GM13977 (cell line): ENCODE results near the gene HADHA.

Source experiments
- DNase-seq: peaks from one replicate; pipeline ENCODE4 v3.0.0; 2012; ENCODE audit warnings: low spot score
- in situ Hi-C: fragments of 300-500 bp; cut with MboI; formaldehyde crosslinking; loops from one replicate; pipeline ENCODE4 v1.12.0; 2022; ENCODE audit warnings: low sequenced_read_pairs, low pct_unique_long_range_greater_than_20kb, mixed read lengths, inconsistent platforms; ENCODE audit not compliant: unreplicated experiment
- TF ChIP-seq, protein P1 (sequence below): IDR thresholded peaks from 2 replicates; pipeline ENCODE4 v1.5.1; 2012; ENCODE audit warnings: mild to moderate bottlenecking, control low read depth; ENCODE audit not compliant: insufficient read depth; ENCODE audit errors: extremely low read depth, missing control alignments

The HADHA gene

DNA sequence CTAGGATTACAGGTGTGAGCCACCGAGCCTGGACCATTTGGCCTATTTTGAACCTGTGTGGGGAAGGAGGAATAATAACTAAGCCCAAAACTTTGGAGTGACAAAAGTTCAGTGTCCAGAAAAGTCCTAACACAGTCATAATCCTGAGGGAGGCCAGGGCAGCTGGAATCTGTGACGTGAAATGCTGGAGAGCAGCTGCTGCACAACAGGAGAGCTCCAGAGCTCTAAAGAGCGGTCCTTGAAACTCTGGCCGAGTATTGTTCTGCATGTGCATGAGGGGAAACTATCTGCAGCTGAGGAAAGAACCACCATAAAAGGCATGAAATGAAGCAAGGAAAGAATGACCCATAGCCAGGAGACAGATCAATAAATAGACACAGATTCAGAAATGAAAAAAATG lies 27.8 kb downstream of the HADHA start:
- TF ChIP-seq, protein P1, sequence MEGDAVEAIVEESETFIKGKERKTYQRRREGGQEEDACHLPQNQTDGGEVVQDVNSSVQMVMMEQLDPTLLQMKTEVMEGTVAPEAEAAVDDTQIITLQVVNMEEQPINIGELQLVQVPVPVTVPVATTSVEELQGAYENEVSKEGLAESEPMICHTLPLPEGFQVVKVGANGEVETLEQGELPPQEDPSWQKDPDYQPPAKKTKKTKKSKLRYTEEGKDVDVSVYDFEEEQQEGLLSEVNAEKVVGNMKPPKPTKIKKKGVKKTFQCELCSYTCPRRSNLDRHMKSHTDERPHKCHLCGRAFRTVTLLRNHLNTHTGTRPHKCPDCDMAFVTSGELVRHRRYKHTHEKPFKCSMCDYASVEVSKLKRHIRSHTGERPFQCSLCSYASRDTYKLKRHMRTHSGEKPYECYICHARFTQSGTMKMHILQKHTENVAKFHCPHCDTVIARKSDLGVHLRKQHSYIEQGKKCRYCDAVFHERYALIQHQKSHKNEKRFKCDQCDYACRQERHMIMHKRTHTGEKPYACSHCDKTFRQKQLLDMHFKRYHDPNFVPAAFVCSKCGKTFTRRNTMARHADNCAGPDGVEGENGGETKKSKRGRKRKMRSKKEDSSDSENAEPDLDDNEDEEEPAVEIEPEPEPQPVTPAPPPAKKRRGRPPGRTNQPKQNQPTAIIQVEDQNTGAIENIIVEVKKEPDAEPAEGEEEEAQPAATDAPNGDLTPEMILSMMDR: no peak
- in situ Hi-C loops: no loop called here
- DNase-seq: no peak

DNA sequence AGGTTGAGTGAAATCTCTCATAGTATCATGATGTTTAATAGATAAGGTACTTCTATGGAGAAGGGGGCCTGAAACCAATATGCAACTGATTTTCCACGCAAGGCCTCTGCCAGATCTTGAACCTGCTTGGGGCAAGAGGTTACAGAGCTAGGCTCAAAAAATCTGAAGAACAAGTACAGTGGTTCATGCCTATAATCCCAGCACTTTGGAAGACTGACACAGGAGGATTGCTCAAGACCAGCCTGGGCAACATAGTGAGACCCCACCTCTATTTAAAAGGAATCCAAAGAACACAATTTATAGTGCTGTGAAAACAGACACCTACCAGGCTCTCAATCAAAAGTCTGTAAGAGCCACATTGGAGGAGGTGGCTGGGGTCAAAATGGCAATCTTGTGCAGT lies 28.6 kb downstream of the HADHA start:
- no peak for DNase-seq
- TF ChIP-seq, protein P1: no peak
- in situ Hi-C loops: no loop called here

DNA sequence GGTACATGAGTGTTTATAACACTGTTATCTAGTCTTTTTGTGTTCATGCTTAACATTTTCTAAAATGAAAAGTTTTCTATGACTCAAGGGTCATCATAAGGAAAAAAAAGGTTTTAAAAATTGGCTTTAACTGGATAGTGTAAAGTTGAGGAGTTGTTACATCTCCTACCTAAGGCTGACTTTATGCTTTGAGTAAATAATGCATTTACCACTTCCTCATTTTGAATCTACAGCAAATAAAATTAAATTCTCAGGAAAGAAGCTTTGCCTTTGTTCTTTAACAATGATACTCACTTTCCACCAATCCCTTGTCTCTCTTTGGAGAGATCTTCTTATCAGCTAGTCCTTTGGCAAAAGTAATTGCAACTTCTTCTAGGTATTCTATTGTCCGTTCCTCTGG lies 29.7 kb downstream of the HADHA start:
- TF ChIP-seq, protein P1: no peak
- no peak for DNase-seq
- in situ Hi-C loops: no loop called here

DNA sequence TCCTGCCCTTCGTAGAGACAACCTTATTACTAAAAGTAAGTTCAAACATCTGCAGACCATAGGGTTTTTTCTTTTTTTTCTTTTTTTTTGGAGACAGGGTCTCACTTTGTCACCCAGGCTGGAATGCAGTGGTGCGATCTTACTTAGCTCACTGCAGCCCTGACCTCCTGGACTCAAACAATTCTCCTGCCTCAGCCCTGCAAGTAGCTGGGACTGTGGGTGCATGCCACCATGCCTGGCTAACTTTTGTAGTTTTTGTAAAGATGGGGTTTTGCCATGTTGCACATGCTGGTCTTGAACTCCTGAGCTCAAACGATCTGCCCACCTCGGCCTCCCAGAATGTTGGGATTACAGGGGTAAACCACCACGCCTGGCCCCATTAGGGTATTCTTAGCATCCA lies 32.4 kb downstream of the HADHA start:
- in situ Hi-C loops: no loop called here
- DNase-seq: no peak
- TF ChIP-seq, protein P1: no peak

DNA sequence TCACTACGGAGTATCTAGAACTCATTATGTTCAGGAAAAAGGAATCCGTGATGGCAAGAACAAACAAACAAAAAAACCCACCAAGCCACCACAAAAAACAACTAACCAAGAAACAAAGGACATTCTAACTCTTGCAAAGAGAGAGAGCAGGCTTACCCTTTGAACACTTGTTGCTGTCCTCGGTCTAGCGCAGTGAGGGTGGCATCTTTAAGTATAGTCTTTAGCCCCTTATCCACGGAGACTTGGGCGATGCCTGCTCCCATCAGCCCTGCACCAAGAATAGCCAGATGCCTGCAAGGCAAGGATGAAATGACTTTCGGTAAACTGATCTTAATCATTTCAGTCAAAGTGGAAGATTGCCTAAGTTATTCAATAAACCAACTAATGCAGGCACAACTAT lies 40.5 kb downstream of the HADHA start:
- TF ChIP-seq, protein P1: no peak
- in situ Hi-C loops: no loop called here
- DNase-seq: no peak

DNA sequence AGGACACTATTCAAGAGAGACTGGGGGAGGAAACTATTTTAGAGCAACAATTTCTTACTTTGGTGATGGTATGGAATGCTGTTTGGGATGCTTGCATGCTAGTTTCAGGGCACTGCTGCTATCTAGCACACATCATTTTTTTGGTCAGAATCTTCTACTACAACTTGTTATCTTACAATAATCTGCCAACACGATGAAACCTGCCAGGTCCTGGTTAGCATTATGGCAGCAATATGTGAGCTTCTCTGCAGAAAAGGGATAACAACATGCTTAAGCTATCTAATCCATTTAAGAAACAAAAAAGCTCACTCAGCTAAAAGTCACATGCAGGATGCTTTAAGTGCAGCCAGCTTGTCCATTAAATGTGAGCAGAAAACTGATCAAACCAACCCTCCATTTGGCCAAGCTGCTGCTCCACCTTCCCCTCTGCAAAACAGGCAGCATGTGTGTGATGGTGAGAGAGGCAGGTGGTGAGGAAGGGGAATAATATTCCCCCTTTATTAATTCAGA lies 41.4 kb downstream of the HADHA start:
- in situ Hi-C loops: no loop called here
- TF ChIP-seq, protein P1: no peak
- no peak for DNase-seq

DNA sequence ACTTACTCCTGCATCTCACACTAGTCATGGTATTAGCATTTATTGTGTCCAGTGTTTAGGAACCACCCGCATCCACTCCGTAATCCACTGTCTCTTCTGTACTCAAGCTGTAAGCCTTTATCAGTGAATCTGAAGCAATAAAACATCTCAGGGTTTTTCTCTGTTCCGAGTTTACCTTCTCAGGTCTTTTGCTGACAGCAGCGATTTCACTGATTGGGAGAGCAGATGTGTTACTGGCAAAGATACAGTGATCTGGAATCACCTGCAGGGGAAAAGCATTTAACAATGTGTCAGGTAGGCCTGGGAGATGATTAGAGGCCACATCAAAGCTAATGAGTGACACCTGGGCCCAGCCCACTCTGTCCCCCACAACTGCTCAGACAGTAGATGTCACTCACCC lies 46.9 kb downstream of the HADHA start:
- TF ChIP-seq, protein P1: no peak
- DNase-seq: no peak
- in situ Hi-C loops: no loop called here
